ENCODE results near the gene PHF14.

- TF ChIP-seq PHF8 (IDR thresholded peaks at IDR 0.05; ENCODE audit: borderline replicate concordance, low read depth) (no peak), CTCF (IDR thresholded peaks at IDR 0.05) (no peak), POLR2A (IDR thresholded peaks at IDR 0.05; ENCODE audit: low read length) (no peak), EP300 (IDR thresholded peaks at IDR 0.05) (no peak), HDAC2 (IDR thresholded peaks at IDR 0.05) (no peak), PBX3 (IDR thresholded peaks at IDR 0.05) (no peak), ZSCAN20 (CRISPR knock-in tag; IDR thresholded peaks at IDR 0.05) (no peak), GATA3 (IDR thresholded peaks at IDR 0.05; ENCODE audit: borderline replicate concordance) (no peak), REST (IDR thresholded peaks at IDR 0.05) (no peak), POLR2AphosphoS2 (conservative IDR thresholded peaks at IDR 0.05; ENCODE audit: low read length) (no peak), RARB (CRISPR knock-in tag; IDR thresholded peaks at IDR 0.05) (no peak), RAD21 (conservative IDR thresholded peaks at IDR 0.05 in 1 of 2, IDR thresholded peaks at IDR 0.05 in 1 of 2) (no peak)
Observed at GRCh38 chr7:11177793-11178192, 204.1 kb downstream of the PHF14 start.

Data from A549 (cell line).